Upper lobe of left lung (tissue), 6 donors: ENCODE results near the gene SLC7A6OS. TPM values are rescaled to one million over a fixed set of nuclear protein-coding genes. Genes with fewer than 3 reads are reported as not detected.
A peak's percentile ranks its signal among the peaks of the same experiment; 100 is the strongest.

Experiments
- ATAC-seq, 2 donors: fragments of 200-7000 bp; cut with Tn5 transposase; one replicate each; pipeline ENCODE4 v1.9.1; 2022; ENCODE audit warnings: mild to moderate bottlenecking in 2 of 2, moderate library complexity in 2 of 2; ENCODE audit not compliant: low FRiP score in 2 of 2
- DNase-seq, 2 donors: peaks; one replicate each; pipeline ENCODE4 v3.0.0-alpha.2; 2019 to 2020
- H3K27ac ChIP-seq, 4 donors: fragments of 200-600 bp; sonication (generic); one replicate each; pipeline ENCODE4 v1.5.1; 2016 to 2019
- H3K27me3 ChIP-seq, 4 donors: fragments of 200-600 bp; sonication (generic); one replicate each; pipeline ENCODE4 v1.5.1; 2017 to 2019
- H3K36me3 ChIP-seq, 4 donors: fragments of 200-600 bp; sonication (generic); one replicate each; pipeline ENCODE4 v1.5.1; 2016 to 2019
- H3K4me1 ChIP-seq, 4 donors: fragments of 200-600 bp; sonication (generic); one replicate each; pipeline ENCODE4 v1.5.1; 2018 to 2019
- H3K4me3 ChIP-seq, 4 donors: fragments of 200-600 bp; sonication (generic); one replicate each; pipeline ENCODE4 v1.5.1; 2017 to 2019; ENCODE audit warnings: mild to moderate bottlenecking in 2 of 4, moderate library complexity in 1 of 4
- H3K9me3 ChIP-seq, 4 donors: fragments of 200-600 bp; sonication (generic); one replicate each; pipeline ENCODE4 v1.5.1; 2018 to 2019
- CTCF ChIP-seq, 6 experiments: fragments of 450-650 bp in 4 of 6; fragments of 200-600 bp in 2 of 6; sonication (generic) in 2 of 6; IDR thresholded peaks; one replicate each; pipeline ENCODE4 v1.5.1; 2016 to 2019; ENCODE audit warnings: antibody characterized with exemption in 6 of 6
- EP300 ChIP-seq, 4 donors: sonication (generic); formaldehyde crosslinking; IDR thresholded peaks; one replicate each; pipeline ENCODE4 v1.5.1; 2017; ENCODE audit warnings: antibody characterized with exemption in 4 of 4, control low read depth in 2 of 4
- POLR2A ChIP-seq, 4 donors: fragments of 450-650 bp; IDR thresholded peaks; one replicate each; pipeline ENCODE4 v1.5.1; 2016 to 2017; ENCODE audit warnings: antibody characterized with exemption in 4 of 4, mild to moderate bottlenecking in 2 of 4
- POLR2AphosphoS5 ChIP-seq, 2 donors: sonication (generic); formaldehyde crosslinking; IDR thresholded peaks; one replicate each; pipeline ENCODE4 v1.5.1; 2017; ENCODE audit warnings: antibody characterized with exemption in 2 of 2
- WGBS, 2 donors: methylation state at CpG; one replicate each; pipeline ENCODE4 v1.1.5; 2017 to 2018; 5-methylcytosine and 5-hydroxymethylcytosine counted together
- total RNA-seq, 6 donors: library from RNA; depleted of rRNA in 4 of 6; stranded (reverse); fragments of >200 nt in 4 of 6; gene quantifications; one replicate each; pipeline versions ENCODE4 v1.1.0 to v1.2.1, GENCODE V29; 2016 to 2021
- donor health status: DM: no; HTN: no; CAD: no; lungs with moderate emphysema.
- donor health status: DM: no; HTN: yes; CAD: no; lungs with severe emphysema.

SLC7A6OS gene
- total RNA-seq, 6 donors from 2014 or later: 9.9 to 35.6 (median 18.5) TPM

- WGBS, 2 donors: 77 to 78% methylated on average over 6 to 7 of the region's 7 CpGs
- DNase-seq (no peak), ATAC-seq (no peak)
- TF ChIP-seq POLR2A (IDR thresholded peaks at IDR 0.05): no peak
- Histone ChIP-seq H3K9me3 (no peaks in the 10 kb centered on the region), H3K36me3 (peaks cover 24 to 100% (median 81%) of the 10 kb centered on the region in 4 donors), H3K4me3 (no peak overlapping the region), H3K4me1 (no peaks in the 10 kb centered on the region), H3K27ac (no peak overlapping the region), H3K27me3 (no peaks in the 10 kb centered on the region)
These were observed 9.8 kb downstream of the SLC7A6OS start for GRCh38 chr16:68300734-68301459.

- WGBS, 2 donors: 84 to 86% methylated on average over 11 of the region's 11 CpGs
- ATAC-seq (no peak), DNase-seq (no peak)
- no peak for TF ChIP-seq POLR2A (IDR thresholded peaks at IDR 0.05)
- no peak for TF ChIP-seq POLR2AphosphoS5 (IDR thresholded peaks at IDR 0.05)
- no peak for TF ChIP-seq EP300 (IDR thresholded peaks at IDR 0.05)
- TF ChIP-seq CTCF (IDR thresholded peaks at IDR 0.05): no peak
- Histone ChIP-seq H3K9me3 (no peaks in the 10 kb centered on the region), H3K27ac (no peak overlapping the region), H3K36me3 (peaks cover 24 to 100% (median 82%) of the 10 kb centered on the region in 4 donors), H3K4me1 (no peaks in the 10 kb centered on the region), H3K4me3 (no peak overlapping the region), H3K27me3 (no peaks in the 10 kb centered on the region)
These were observed 10.9 kb downstream of the SLC7A6OS start for GRCh38 chr16:68299571-68300453.

DNA sequence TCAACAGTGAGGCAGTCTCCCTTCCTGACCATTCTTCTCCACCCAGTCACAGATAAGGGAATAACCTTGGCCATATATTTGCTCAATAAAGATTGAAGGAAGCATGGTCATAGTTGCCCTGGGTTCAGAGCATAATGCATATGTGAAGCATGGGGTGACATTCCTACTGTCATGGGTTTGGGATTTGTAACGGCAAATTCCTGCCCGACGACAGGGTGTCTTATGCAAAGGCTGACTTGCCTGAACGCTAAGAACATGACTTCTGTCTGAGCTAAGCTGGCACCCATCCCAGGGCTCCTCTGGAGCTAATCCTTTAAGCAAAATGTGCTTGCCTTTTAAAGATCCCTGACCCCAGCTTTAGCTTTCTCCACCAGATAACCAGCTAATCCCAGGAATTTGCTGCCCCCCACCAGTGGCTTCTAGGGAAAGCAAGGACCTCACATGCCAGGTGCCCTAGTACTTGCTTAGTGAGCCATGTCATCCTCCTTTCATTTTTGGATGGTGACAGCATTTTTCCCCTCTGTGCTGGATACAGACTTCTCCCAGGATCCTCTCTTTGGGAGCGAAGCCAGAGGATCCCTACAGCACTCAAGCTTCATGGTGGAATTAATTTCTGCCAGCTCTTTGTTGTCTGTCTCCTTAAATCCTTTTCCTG is 11.7 kb downstream of the SLC7A6OS start:
- TF ChIP-seq CTCF (IDR thresholded peaks at IDR 0.05) (no peak), POLR2A (IDR thresholded peaks at IDR 0.05) (no peak), EP300 (IDR thresholded peaks at IDR 0.05) (no peak), POLR2AphosphoS5 (IDR thresholded peaks at IDR 0.05) (no peak)
- Histone ChIP-seq H3K4me3 (no peak overlapping the region), H3K9me3 (no peaks in the 10 kb centered on the region), H3K36me3 (peaks cover 24 to 100% (median 79%) of the 10 kb centered on the region in 4 donors), H3K27me3 (no peaks in the 10 kb centered on the region), H3K27ac (no peak overlapping the region), H3K4me1 (no peaks in the 10 kb centered on the region)
- ATAC-seq (peak in 1 of 2 donors; percentile 41), DNase-seq (no peak)
- WGBS, 2 donors: 67 to 80% methylated on average over 5 of the region's 5 CpGs

- H3K4me3 ChIP-seq: no peak overlapping the region
- ATAC-seq: no peak
- DNase-seq: no peak
- 70 to 85% methylated on average over 3 of the region's 3 CpGs for WGBS, 2 donors
- peaks cover 24 to 100% (median 79%) of the 10 kb centered on the region in 4 donors for H3K36me3 ChIP-seq
- H3K27ac ChIP-seq: no peak overlapping the region
- no peaks in the 10 kb centered on the region for H3K4me1 ChIP-seq
- TF ChIP-seq POLR2A (IDR thresholded peaks at IDR 0.05) (no peak), EP300 (IDR thresholded peaks at IDR 0.05) (no peak), POLR2AphosphoS5 (IDR thresholded peaks at IDR 0.05) (no peak), CTCF (IDR thresholded peaks at IDR 0.05) (no peak)
- no peaks in the 10 kb centered on the region for H3K9me3 ChIP-seq
- H3K27me3 ChIP-seq: no peaks in the 10 kb centered on the region
These were observed 12.4 kb downstream of the SLC7A6OS start for GRCh38 chr16:68298312-68298711.

DNA sequence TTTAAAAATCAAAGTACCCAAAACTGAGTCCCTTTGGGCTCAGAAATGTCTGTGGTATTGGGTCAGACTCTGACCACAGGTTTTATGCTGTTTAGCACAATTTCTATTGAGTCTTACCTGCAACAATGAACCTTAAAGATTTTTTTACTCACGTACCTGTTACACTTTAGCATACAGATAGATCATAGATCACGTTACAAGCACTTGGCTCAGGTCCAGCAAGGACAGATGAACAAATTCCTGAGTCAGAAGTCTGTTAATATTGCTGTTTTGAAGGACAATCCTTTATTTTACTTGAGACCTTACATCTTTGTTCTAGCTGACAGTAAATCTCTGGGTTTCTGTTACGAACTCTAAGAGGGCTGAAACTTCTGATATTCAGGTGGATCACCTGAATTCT is 12.8 kb downstream of the SLC7A6OS start:
- no peak for TF ChIP-seq POLR2AphosphoS5 (IDR thresholded peaks at IDR 0.05)
- no peak for TF ChIP-seq EP300 (IDR thresholded peaks at IDR 0.05)
- TF ChIP-seq CTCF (IDR thresholded peaks at IDR 0.05): no peak
- no peak for TF ChIP-seq POLR2A (IDR thresholded peaks at IDR 0.05)
- H3K27ac ChIP-seq: no peak overlapping the region
- WGBS, 2 donors: 66 to 71% methylated on average over 3 of the region's 3 CpGs

More for the DNA sequence above, 12.8 kb downstream of the SLC7A6OS start:
- Histone ChIP-seq H3K9me3 (no peaks in the 10 kb centered on the region), H3K36me3 (peaks cover 24 to 100% (median 78%) of the 10 kb centered on the region in 4 donors), H3K27me3 (no peaks in the 10 kb centered on the region), H3K4me3 (no peak overlapping the region), H3K4me1 (no peaks in the 10 kb centered on the region)
- no peak for DNase-seq
- no peak for ATAC-seq
